Esophagus (tissue), 2 donors: ENCODE data around the gene RIT2. TPM values are rescaled to one million over a fixed set of nuclear protein-coding genes. Genes with fewer than 3 reads are reported as not detected.

Experiments used
- H3K27ac ChIP-seq, 2 donors: one replicate each; pipeline ENCODE4 v1.5.1; 2013; ENCODE audit warnings: low read depth in 2 of 2, mild to moderate bottlenecking in 2 of 2, inconsistent platforms in 1 of 2, low read length in 1 of 2, moderate library complexity in 1 of 2
- H3K27me3 ChIP-seq, 2 donors: one replicate each; pipeline ENCODE4 v1.6.1; 2013; ENCODE audit warnings: low read length in 2 of 2, control low read depth in 1 of 2, mild to moderate bottlenecking in 1 of 2; ENCODE audit not compliant: insufficient read depth in 2 of 2, control insufficient read depth in 1 of 2
- H3K36me3 ChIP-seq, 2 donors: one replicate each; pipeline ENCODE4 v1.6.1; 2013; ENCODE audit warnings: low read length in 1 of 2; ENCODE audit not compliant: control insufficient read depth in 2 of 2, insufficient read depth in 2 of 2
- H3K4me1 ChIP-seq, 2 donors: one replicate each; pipeline ENCODE4 v1.6.1; 2013; ENCODE audit warnings: low read length in 1 of 2; ENCODE audit not compliant: control insufficient read depth in 2 of 2, insufficient read depth in 2 of 2
- H3K4me3 ChIP-seq, 2 donors: one replicate each; pipeline ENCODE4 v1.5.1; 2013; ENCODE audit warnings: low read length in 2 of 2, mild to moderate bottlenecking in 2 of 2, low read depth in 1 of 2, moderate library complexity in 1 of 2
- H3K9me3 ChIP-seq, 2 donors: one replicate each; pipeline ENCODE4 v1.6.1; 2013; ENCODE audit warnings: mild to moderate bottlenecking in 2 of 2, low read depth in 1 of 2, low read length in 1 of 2, moderate library complexity in 1 of 2; ENCODE audit not compliant: control insufficient read depth in 2 of 2, insufficient read depth in 1 of 2
- WGBS, 2 donors: extraction: QIAGEN DNeasy Blood & Tissue Kit; methylation state at CpG; one replicate each; pipeline ENCODE4 v1.1.7; 2013; 5-methylcytosine and 5-hydroxymethylcytosine counted together
- polyA plus RNA-seq, 2 donors: library from polyadenylated mRNA; stranded (reverse); fragments of 200-250 nt; gene quantifications; one replicate each; pipeline ENCODE4 v1.2.3, GENCODE V29; 2013
- donor health status: healthy with polysubstance abuse.
- donor health status: Bipolar disorder and iron deficiency.

RIT2 gene
- polyA plus RNA-seq, 2 donors: not detected

GRCh38 chr18:43067570-43067969, 47.9 kb downstream of the RIT2 start:
- Histone ChIP-seq H3K27me3 (no peaks in the 10 kb centered on the region), H3K4me1 (no peaks in the 10 kb centered on the region), H3K9me3 (no peaks in the 10 kb centered on the region), H3K36me3 (no peaks in the 10 kb centered on the region), H3K4me3 (no peak overlapping the region), H3K27ac (no peak overlapping the region)
- WGBS, 2 donors: 89 to 92% methylated on average over 1 of the region's 1 CpG

- Histone ChIP-seq H3K9me3 (no peaks in the 10 kb centered on the region), H3K27me3 (no peaks in the 10 kb centered on the region), H3K27ac (no peak overlapping the region), H3K4me1 (no peaks in the 10 kb centered on the region), H3K36me3 (no peaks in the 10 kb centered on the region), H3K4me3 (no peak overlapping the region)
- WGBS, 2 donors: 86 to 88% methylated on average over 6 of the region's 6 CpGs
These were observed 53.7 kb downstream of the RIT2 start for GRCh38 chr18:43061816-43062215.

- 59 to 78% methylated on average over 4 of the region's 4 CpGs for WGBS, 2 donors
- H3K36me3 ChIP-seq: no peaks in the 10 kb centered on the region
These were observed 54.2 kb downstream of the RIT2 start for GRCh38 chr18:43061318-43061717.

DNA sequence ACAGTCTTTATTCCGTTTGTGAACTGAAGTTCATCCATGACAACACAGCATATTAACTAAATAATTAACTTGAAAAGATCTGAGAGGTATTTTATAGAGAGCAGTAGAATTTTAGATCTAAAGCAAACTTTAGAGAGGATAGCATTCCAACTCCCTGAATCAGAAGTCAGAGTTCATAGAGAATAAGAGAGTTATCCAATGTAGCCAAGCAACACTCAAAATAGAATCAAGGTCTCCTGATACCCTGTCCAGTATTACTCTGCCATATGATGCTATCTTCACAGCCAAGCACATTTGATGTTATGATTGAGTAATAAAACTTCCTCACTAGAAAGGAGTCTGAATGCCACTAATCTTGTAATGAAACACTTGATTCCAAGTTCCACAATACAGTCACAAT, 55.5 kb downstream of the RIT2 start:
- Histone ChIP-seq H3K9me3 (no peaks in the 10 kb centered on the region), H3K27ac (no peak overlapping the region), H3K4me1 (no peaks in the 10 kb centered on the region), H3K36me3 (no peaks in the 10 kb centered on the region), H3K27me3 (no peaks in the 10 kb centered on the region), H3K4me3 (no peak overlapping the region)
- 34 to 36% methylated on average over 1 of the region's 1 CpG for WGBS, 2 donors

More at GRCh38 chr18:43061318-43061717, 54.2 kb downstream of the RIT2 start:
- H3K27me3 ChIP-seq: no peaks in the 10 kb centered on the region
- no peak overlapping the region for H3K4me3 ChIP-seq
- H3K27ac ChIP-seq: no peak overlapping the region
- H3K4me1 ChIP-seq: no peaks in the 10 kb centered on the region
- H3K9me3 ChIP-seq: no peaks in the 10 kb centered on the region

DNA sequence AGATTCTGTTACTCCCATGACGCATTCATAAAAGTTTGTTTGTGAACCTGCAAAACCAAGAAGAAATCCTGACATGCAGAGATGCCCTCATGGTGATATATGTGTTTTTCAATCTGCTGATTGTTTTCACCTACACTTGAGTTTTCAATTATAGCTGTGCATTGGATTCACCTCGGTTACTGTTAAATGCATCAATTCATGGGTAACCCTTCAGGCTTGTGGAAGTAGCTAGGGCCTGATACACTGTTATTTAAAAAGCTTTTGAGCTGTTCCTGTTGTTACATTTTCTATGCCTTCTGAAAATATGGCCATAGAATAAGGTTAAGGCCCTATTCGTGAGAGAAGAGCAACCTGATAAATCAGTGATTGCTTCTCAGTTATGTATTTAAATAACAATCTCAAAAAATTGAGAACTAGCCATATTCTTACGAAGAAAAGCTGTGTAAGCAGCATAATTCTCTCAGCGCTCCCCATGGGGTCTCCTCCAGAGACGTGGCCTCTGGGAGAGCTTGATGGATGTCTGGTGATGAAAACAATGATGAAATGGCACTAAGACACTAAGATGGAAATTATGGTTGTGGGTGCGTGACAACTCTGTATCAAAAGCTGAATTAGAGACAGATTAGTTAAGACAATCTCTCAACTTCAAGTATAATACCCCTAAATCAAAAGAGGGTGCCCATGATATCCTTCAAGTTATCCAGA, 60.5 kb downstream of the RIT2 start:
- 83 to 88% methylated on average over 7 of the region's 7 CpGs for WGBS, 2 donors
- Histone ChIP-seq H3K27me3 (no peaks in the 10 kb centered on the region), H3K4me3 (no peak overlapping the region), H3K36me3 (no peaks in the 10 kb centered on the region), H3K4me1 (no peaks in the 10 kb centered on the region), H3K27ac (no peak overlapping the region), H3K9me3 (no peaks in the 10 kb centered on the region)

DNA sequence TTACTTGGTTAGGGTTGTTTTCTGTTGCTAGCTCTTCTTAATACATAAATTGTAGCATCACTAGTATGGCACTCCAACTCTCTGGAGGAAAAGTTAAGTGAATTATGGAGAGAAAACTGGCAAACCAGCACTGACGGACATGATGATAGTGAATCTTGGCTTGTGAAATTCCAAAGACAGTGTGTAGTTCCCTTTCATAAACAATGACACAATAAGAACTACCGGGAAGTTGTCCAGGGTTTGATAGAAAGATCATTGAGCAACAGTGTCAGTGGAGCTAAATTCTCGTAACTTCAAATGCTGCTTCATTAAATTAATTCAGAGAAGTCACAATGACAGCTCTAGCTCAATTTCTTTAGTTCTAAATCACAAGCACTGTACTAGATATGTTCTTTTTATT, 66.5 kb downstream of the RIT2 start:
- Histone ChIP-seq H3K4me1 (no peaks in the 10 kb centered on the region), H3K36me3 (no peaks in the 10 kb centered on the region), H3K27ac (no peak overlapping the region), H3K9me3 (no peaks in the 10 kb centered on the region), H3K4me3 (no peak overlapping the region), H3K27me3 (no peaks in the 10 kb centered on the region)
- 47 to 50% methylated on average over 3 of the region's 3 CpGs for WGBS, 2 donors

DNA sequence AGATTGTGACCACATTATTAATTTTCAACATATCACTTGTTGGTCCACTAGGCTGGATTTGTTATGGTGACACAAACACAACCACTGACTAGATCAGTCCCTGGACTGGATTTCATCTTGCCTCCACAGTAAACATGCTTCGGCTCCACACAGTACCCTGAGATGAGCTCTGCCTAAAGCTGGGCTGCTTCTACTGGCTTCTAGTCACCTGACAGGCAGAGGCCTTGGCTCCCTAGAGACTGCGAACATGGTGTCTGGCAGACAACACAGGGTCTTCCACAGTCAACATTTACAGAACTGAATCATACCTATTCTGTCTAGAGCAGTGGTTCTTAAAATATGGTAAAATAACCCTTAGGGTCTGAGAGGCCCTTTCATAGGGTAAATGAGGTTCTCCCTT, 69.2 kb downstream of the RIT2 start:
- Histone ChIP-seq H3K27me3 (no peaks in the 10 kb centered on the region), H3K27ac (no peak overlapping the region), H3K4me3 (no peak overlapping the region), H3K9me3 (no peaks in the 10 kb centered on the region), H3K36me3 (no peaks in the 10 kb centered on the region), H3K4me1 (no peaks in the 10 kb centered on the region)
- 43 to 57% methylated on average over 2 of the region's 2 CpGs for WGBS, 2 donors

GRCh38 chr18:43043626-43044025, 71.9 kb downstream of the RIT2 start:
- no peak overlapping the region for H3K4me3 ChIP-seq
- WGBS, 2 donors: 56 to 67% methylated on average over 4 of the region's 4 CpGs

GRCh38 chr18:43040281-43040680, 75.2 kb downstream of the RIT2 start:
- Histone ChIP-seq H3K36me3 (no peaks in the 10 kb centered on the region), H3K4me1 (no peaks in the 10 kb centered on the region), H3K27me3 (no peaks in the 10 kb centered on the region), H3K27ac (no peak overlapping the region), H3K4me3 (no peak overlapping the region), H3K9me3 (no peaks in the 10 kb centered on the region)
- WGBS, 2 donors: 84 to 86% methylated on average over 2 of the region's 2 CpGs

More at GRCh38 chr18:43043626-43044025, 71.9 kb downstream of the RIT2 start:
- no peaks in the 10 kb centered on the region for H3K36me3 ChIP-seq
- H3K9me3 ChIP-seq: no peaks in the 10 kb centered on the region
- H3K4me1 ChIP-seq: no peaks in the 10 kb centered on the region
- H3K27me3 ChIP-seq: no peaks in the 10 kb centered on the region
- no peak overlapping the region for H3K27ac ChIP-seq
